Body of pancreas (tissue), 4 donors: ENCODE measurements around the gene SLC25A40. TPM values are rescaled to one million over a fixed set of nuclear protein-coding genes. Genes with fewer than 3 reads are reported as not detected.

ENCODE experiments used
- ATAC-seq: fragments of 150-250 bp; one replicate; pipeline ENCODE4 v1.9.1; 2016
- DNase-seq, 4 donors: peaks; one replicate each; pipeline ENCODE4 v3.0.0-alpha.2; 2019
- H3K27ac ChIP-seq, 4 donors: fragments of 200-600 bp; sonication (generic); 1 replicate in 3 of 4; 2 replicates in 1 of 4; pipeline versions ENCODE4 v1.5.1 to v1.6.1; 2016 to 2019; ENCODE audit warnings: mild to moderate bottlenecking in 1 of 4, mixed read lengths in 1 of 4, moderate library complexity in 1 of 4
- H3K27me3 ChIP-seq, 2 donors: fragments of 200-600 bp; sonication (generic); one replicate each; pipeline ENCODE4 v1.6.0; 2016; ENCODE audit warnings: mild to moderate bottlenecking in 1 of 2
- H3K36me3 ChIP-seq, 2 donors: fragments of 200-600 bp; sonication (generic); replicated peaks in 1 of 2; 2 replicates each; pipeline ENCODE4 v1.5.1; 2016; ENCODE audit warnings: low read depth in 2 of 2; ENCODE audit not compliant: insufficient read depth in 1 of 2
- H3K4me1 ChIP-seq: fragments of 200-600 bp; sonication (generic); one replicate; pipeline ENCODE4 v1.6.0; 2016
- H3K4me3 ChIP-seq, 2 donors: fragments of 200-600 bp; sonication (generic); 1 replicate in 1 of 2; 2 replicates in 1 of 2; pipeline ENCODE4 v1.5.1; 2016 to 2019
- H3K9me3 ChIP-seq, 3 donors: fragments of 200-600 bp; sonication (generic); 1 replicate in 2 of 3; 2 replicates in 1 of 3; pipeline ENCODE4 v1.5.1; 2016
- POLR2A ChIP-seq, 3 donors: fragments of 450-650 bp; IDR thresholded peaks; one replicate each; pipeline ENCODE4 v1.6.1; 2016; ENCODE audit warnings: antibody characterized with exemption in 3 of 3, mild to moderate bottlenecking in 2 of 3
- WGBS, 2 donors: methylation state at CpG; one replicate each; pipeline ENCODE4 v1.1.5; 2017; 5-methylcytosine and 5-hydroxymethylcytosine counted together
- intact Hi-C: fragments of 100-400 bp; cut with DNase I; formaldehyde crosslinking; loops from one replicate; pipeline ENCODE4 v1.15.1; 2023
- total RNA-seq, 2 donors: library from RNA; depleted of rRNA; stranded (reverse); fragments of >200 nt; gene quantifications; one replicate each; pipeline ENCODE4 v1.1.0, GENCODE V29; 2016
- TF ChIP-seq, protein P1 (sequence below), 7 experiments: fragments of 450-650 bp in 4 of 7; fragments of 200-600 bp in 3 of 7; sonication (generic) in 3 of 7; IDR thresholded peaks; one replicate each; pipeline ENCODE4 v1.5.1; 2016 to 2019; ENCODE audit warnings: antibody characterized with exemption in 7 of 7

SLC25A40 gene
- total RNA-seq, 2 donors from 2014 or later: 11.2 to 33.3 TPM

GRCh38 chr7:87885018-87885417 is 8.9 kb upstream of the SLC25A40 start:
- Histone ChIP-seq H3K4me3 (no peak overlapping the region), H3K27ac (no peak overlapping the region), H3K27me3 (no peaks in the 10 kb centered on the region), H3K4me1 (no peaks in the 10 kb centered on the region), H3K9me3 (no peaks in the 10 kb centered on the region), H3K36me3 (peaks cover 0 to 6% of the 10 kb centered on the region in 2 donors)
- no peak for DNase-seq
- no peak for ATAC-seq
- intact Hi-C loops: loop anchor here (10.0 kb wide), 1 partner anchor 80 kb away; no protein-coding TSS in a partner anchor
- 66 to 67% methylated on average over 2 of the region's 2 CpGs for WGBS, 2 donors
- TF ChIP-seq POLR2A (IDR thresholded peaks at IDR 0.05): no peak
- TF ChIP-seq, protein P1, sequence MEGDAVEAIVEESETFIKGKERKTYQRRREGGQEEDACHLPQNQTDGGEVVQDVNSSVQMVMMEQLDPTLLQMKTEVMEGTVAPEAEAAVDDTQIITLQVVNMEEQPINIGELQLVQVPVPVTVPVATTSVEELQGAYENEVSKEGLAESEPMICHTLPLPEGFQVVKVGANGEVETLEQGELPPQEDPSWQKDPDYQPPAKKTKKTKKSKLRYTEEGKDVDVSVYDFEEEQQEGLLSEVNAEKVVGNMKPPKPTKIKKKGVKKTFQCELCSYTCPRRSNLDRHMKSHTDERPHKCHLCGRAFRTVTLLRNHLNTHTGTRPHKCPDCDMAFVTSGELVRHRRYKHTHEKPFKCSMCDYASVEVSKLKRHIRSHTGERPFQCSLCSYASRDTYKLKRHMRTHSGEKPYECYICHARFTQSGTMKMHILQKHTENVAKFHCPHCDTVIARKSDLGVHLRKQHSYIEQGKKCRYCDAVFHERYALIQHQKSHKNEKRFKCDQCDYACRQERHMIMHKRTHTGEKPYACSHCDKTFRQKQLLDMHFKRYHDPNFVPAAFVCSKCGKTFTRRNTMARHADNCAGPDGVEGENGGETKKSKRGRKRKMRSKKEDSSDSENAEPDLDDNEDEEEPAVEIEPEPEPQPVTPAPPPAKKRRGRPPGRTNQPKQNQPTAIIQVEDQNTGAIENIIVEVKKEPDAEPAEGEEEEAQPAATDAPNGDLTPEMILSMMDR (IDR thresholded peaks at IDR 0.05): no peak

GRCh38 chr7:87882151-87882937 is 6.2 kb upstream of the SLC25A40 start:
- TF ChIP-seq, protein P1 (IDR thresholded peaks at IDR 0.05): no peak
- no peak for TF ChIP-seq POLR2A (IDR thresholded peaks at IDR 0.05)
- Histone ChIP-seq H3K36me3 (peaks cover 0 to 2% of the 10 kb centered on the region in 2 donors), H3K27ac (no peak overlapping the region), H3K27me3 (no peaks in the 10 kb centered on the region), H3K9me3 (no peaks in the 10 kb centered on the region), H3K4me3 (no peak overlapping the region), H3K4me1 (peaks cover 6% of the 10 kb centered on the region)
- intact Hi-C loops: loop anchor here (10.0 kb wide), 1 partner anchor 78 kb away; no protein-coding TSS in a partner anchor
- 78 to 84% methylated on average over 4 of the region's 4 CpGs for WGBS, 2 donors
- ATAC-seq: no peak
- DNase-seq: no peak

- H3K9me3 ChIP-seq: no peaks in the 10 kb centered on the region
- no peaks in the 10 kb centered on the region for H3K36me3 ChIP-seq
- WGBS, 2 donors: 40 to 43% methylated on average over 3 of the region's 3 CpGs
- no peak overlapping the region for H3K4me3 ChIP-seq
- ATAC-seq (no peak), DNase-seq (no peak)
- H3K27ac ChIP-seq: no peak overlapping the region
- H3K27me3 ChIP-seq: no peaks in the 10 kb centered on the region
- TF ChIP-seq POLR2A (IDR thresholded peaks at IDR 0.05): no peak
- TF ChIP-seq, protein P1 (IDR thresholded peaks at IDR 0.05): no peak
- H3K4me1 ChIP-seq: peaks cover 27% of the 10 kb centered on the region
- intact Hi-C loops: no loop called here
These were observed 2.1 kb upstream of the SLC25A40 start for GRCh38 chr7:87878208-87878735.

DNA sequence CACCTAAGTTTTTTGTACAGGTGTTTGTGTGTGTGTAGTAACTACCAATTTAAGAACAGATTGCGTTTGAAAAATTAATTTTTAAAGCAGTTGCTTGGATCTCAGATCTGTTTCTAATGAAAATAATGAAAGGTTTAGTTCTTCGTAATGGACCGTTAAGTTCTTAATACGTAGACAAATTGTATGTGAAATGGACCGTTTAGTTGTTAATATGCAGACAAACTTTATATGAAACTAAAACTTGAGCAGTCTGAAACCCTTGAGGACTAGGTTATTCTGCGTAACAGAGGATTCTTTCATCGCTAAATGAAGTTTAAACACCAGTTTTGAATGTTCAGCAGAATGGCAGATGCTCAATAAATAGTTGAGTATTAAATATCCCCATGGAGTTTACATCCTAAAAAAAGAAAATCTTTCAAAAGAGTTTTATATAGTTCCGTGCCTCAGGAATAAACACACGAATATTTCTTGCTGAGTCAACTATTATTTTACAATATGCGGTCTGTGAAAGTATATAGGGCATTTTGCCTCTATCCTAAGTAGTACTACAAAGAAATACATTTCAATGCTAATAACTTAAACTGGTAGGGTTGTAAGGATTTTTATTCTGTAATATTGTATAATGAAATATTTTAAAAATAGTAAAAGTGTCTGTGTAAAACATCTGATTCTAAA is 1.3 kb upstream of the SLC25A40 start:
- Histone ChIP-seq H3K27me3 (no peaks in the 10 kb centered on the region), H3K9me3 (no peaks in the 10 kb centered on the region), H3K27ac (peak overlapping the region; percentile 95 to 98 (median 96)), H3K4me3 (peak overlapping the region in 1 of 2 donors; percentile 84), H3K36me3 (no peaks in the 10 kb centered on the region), H3K4me1 (peaks cover 27% of the 10 kb centered on the region)
- intact Hi-C loops: no loop called here
- 7 to 8% methylated on average over 10 of the region's 10 CpGs for WGBS, 2 donors
- ATAC-seq: no peak
- no peak for DNase-seq
- TF ChIP-seq, protein P1 (IDR thresholded peaks at IDR 0.05): no peak
- no peak for TF ChIP-seq POLR2A (IDR thresholded peaks at IDR 0.05)
